GM18517 (cell line): ENCODE data around the gene TNNI2.
"Not testable (repeated sequence)": the region's sequence is repeated elsewhere in the genome, so short reads cannot be mapped to it uniquely, and the experiment has no call there.

Source experiments
- ATAC-seq: cut with Tn5 transposase; IDR thresholded peaks from one replicate; pipeline ENCODE4 v1.9.1; 2021; ENCODE audit warnings: mild to moderate bottlenecking, moderate library complexity; ENCODE audit not compliant: unreplicated experiment

TNNI2 gene

GRCh38 chr11:1871531-1871930 is 32.8 kb downstream of the TNNI2 start:
- no peak for ATAC-seq

- ATAC-seq = no peak
These were observed 33.6 kb downstream of the TNNI2 start for GRCh38 chr11:1872267-1872985.

GRCh38 chr11:1873048-1873812 is 34.4 kb downstream of the TNNI2 start:
- no peak for ATAC-seq

GRCh38 chr11:1873813-1874150 is 35.0 kb downstream of the TNNI2 start:
- not testable (repeated sequence) for ATAC-seq

- ATAC-seq = not testable (repeated sequence)
These were observed 35.8 kb downstream of the TNNI2 start for GRCh38 chr11:1874441-1875092.

GRCh38 chr11:1875093-1875850 is 36.5 kb downstream of the TNNI2 start:
- no peak for ATAC-seq

DNA sequence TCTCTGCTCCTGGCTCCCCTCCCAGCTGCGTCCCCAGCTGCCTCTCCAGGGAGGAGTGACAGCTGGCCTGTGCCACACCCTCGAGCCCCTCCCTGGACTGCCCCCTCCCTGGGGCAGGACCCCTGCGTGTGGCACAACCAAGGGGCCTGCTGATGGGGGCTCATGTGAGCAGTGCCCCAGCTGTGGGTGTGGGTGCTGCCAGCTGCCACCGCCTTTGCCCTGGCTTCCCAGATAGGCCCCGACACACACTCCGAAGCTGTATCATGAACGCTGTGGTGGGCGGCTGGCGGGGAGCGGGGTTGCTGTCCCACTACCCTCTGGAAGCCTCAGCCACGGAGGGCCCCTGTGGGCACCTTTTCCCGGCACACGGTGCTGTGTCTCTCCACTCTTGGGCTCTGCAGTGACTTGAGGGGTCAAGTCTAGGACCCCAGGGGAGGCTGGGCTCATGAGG is 37.1 kb downstream of the TNNI2 start:
- ATAC-seq = not testable (repeated sequence)

DNA sequence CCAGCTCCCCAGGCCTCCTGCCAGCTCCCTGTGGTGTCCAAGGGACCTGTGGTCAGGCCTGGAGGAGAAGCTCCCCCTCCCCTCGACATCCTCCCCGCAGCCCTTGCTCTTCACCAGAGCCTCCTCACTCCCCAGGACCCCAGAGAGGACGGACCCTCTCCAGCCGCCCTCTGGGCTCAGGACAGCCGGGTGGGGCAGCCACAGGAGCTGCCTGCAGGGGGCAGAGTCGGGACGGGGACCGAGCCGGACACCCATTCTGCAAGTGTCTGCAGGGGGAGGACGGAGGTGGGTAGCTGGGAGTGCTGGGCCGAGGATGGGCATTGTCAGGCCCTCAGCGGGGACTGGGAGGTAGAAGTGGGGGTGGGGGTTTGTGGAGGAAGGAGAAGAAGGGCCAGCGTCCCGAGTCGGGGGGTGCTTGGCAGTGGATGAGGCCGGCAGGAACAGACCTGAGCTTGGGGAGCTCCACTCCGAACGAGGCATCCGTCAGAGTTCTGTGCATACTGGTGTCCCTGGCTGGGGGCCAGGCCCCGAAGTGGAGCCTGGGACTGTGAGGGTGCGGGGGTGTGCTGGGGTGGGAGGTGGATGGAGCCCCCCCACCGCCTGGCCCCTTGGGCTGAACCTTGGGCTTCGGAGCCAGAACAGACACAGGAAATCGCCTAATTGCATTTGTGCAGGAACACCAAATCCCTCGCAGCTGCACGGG is 37.7 kb downstream of the TNNI2 start:
- no peak for ATAC-seq

DNA sequence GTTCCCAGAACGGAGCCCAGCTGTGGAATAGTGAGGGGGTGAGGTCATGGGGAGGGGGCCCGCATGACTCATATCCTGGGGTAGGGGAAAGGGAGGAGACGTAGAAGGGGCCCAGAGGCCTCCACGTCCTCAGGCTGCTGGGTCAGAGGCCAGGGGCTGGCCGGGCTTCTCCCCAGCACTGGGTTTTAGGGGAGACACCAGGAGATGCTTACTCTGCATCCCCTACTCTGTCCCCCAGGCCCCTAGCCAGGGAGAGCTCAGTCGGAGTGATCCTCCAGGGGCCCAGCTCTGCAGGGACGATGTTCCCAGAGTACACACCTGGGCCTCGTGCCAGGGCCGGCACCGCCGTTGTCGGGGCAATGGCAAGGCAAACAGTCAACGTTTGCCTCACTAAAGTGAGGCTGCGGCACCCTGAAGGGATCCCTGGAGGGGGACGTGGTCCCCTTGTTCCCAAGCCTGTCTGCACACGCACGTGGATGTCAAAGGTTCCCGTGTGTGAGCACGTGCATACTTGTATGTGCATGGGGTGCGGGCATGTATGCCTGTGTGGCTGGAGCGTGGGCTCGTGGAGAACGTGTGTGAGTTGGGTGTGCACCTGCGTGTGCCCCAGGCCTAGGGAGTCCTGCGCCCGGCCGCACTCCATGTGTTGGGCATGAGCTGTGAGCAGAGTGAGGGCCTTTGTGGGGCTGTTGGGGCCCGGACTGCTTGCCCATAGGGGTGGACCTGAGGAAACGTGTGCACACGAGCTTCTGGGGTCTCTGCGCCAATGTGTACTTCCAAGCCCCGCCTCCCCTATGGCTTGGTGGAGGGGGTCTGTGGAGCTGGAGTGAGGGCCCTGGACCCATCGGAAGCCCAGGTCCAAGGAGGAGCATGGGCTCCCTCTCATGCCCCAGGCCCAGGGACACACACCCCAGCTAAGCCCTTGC is 38.7 kb downstream of the TNNI2 start:
- ATAC-seq = no peak

DNA sequence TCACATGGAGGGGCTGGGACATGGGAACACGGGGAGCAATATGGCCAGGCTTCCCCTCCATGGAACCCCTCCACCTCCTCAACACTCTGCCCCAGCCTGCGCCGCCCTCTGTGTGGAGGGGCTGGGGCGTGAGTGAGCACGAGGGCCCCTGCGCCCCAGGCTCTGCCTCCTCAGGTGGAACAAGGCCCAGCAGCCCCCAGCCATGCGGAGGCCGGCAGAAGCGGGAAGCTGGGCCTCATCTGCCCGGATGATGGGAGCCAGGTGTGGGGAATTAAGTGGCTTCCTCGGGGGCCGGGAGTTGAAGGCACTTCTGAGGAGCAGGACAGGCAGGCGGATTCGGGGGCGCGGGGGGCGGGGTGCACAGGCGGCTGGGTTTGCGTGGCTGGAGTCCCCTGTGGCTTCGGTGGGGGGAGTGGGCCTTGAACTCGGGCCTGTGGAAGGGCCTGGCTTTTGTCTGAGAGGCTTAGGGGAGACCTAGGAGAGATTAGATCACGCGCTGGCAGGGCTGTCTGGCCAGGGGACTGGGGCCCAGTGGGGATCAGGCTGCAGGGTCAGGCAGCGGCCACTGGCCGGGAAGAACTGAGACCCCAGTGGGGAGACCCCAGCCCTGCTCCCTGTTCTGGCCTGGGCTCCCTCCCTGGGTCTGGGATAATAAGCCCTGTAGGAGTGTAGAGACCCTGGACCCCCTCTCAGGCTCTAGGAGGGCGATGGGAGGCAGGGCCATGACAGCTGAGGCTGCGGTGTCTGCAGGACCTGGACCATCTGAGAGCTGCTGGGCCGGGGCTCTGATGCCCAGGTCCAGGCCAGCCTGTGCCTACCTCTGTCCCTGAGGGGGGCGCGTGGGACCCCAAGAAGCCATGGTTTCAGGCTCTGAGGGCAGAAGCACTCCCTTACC is 39.6 kb downstream of the TNNI2 start:
- no peak for ATAC-seq

DNA sequence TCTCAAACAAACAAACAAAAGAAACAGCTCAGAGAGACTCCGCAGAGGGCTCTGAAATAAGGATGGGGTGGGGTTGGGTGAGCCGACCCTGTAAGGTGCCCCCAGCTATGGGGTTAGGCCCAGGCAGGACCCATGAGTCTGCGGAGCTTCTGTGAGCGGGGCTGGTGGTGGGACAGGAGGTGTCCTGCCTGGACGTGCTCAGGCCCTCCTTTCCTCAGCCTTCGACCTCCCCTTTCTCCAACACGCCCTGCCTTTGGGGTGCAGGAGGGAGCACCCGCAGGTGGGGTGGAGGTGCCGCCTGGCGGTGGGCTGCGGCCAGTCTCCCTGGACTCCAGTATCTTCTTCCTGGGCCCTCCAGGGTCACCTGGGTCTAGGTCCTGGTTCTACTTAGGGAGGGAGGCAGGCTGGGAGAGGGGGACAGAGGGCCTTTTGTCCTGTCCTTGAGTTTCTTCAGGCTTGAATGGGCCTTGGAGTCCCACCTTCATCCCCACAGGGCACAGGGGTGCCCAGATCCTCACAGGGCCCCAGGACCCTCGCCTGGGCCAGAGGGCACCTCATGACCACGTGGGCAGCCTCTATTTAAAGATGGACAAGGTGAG is 40.7 kb downstream of the TNNI2 start:
- ATAC-seq = no peak

DNA sequence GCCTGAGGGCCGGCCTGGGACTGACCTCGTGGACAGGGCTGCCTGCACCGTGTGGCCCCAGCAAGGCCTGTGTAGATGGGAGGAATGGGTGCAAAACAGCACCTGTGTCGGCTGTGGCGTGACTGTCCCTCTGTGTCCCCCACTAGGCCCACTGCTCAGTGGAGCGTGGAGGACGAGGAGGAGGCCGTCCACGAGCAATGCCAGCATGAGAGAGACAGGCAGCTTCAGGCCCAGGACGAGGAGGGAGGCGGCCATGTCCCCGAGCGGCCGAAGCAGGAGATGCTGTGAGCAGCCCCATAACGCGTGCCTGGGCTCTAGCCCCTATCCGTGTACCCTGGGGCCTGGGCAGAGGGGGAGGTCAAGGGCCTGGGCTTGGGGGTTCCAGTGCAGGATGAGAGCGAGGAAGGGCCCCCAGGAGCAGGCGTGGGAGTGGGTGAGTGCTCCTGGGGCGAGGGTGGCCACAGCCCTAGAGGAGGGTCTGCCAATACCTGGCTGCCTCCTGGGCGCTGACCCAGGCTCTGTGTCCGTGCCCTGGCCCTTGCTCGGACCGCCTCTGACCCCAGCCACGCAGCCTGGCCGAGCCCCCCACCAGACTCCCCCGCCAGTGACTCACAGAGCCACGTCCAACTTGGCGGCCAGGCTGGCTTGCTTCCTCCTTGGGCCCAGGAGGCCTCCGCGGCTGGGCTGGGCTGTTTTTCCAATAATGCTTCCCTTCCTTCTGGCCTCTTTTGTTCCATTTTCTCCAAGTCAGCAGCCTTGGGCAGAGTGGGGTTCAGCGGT is 41.4 kb downstream of the TNNI2 start:
- no peak for ATAC-seq

- no peak for ATAC-seq
These were observed 42.1 kb downstream of the TNNI2 start for GRCh38 chr11:1880746-1881441.

DNA sequence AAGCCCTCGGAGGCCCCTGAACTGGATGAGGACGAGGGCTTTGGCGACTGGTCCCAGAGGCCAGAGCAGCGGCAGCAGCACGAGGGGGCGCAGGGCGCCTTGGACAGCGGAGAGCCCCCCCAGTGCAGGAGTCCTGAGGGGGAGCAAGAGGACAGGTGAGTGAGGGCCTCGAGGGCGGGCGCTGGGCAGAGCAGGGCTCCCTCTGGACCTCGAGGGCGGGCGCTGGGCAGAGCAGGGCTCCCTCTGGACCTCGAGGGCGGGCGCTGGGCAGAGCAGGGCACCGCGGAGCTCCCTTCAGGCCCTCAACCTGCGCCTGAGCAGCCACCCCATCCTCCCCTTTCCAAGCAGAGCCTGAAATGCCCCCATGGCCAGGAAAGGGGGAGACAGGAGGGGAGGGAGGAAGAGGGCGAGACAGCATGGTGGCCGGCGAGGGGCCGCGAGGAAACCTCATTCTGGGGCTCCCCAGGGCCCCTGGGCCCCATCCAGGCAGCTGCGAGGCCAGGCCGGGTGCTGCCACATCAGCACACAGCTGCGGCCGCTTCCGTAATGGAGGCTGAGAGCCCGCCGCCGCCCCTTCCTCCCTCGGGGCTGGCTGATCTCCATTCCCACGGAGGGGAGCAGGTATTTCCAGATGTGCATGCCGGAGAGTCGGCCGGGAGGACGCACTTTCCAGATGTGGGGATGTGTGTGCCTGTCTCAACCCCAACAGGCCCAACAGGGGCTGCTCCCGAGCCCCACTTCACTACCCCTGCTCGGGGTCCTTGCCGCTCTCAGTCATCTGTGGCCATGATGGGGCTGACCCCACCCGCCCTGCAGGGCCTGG is 42.9 kb downstream of the TNNI2 start:
- ATAC-seq = no peak

GRCh38 chr11:1882265-1883238 is 43.8 kb downstream of the TNNI2 start:
- ATAC-seq = no peak
